HepG2 (cell line): ENCODE data around the gene ANG. TPM values are rescaled to one million over a fixed set of nuclear protein-coding genes. Genes with fewer than 3 reads are reported as not detected.

ENCODE experiments used
- ARNTL ChIP-seq: sonication (generic); formaldehyde crosslinking; IDR thresholded peaks from 2 replicates; pipeline ENCODE4 v1.4.0; 2020; ENCODE audit warnings: mild to moderate bottlenecking, missing genetic modification reagents
- CAMTA2 ChIP-seq: sonication (generic); formaldehyde crosslinking; IDR thresholded peaks from 2 replicates; pipeline ENCODE4 v1.4.0; 2020; ENCODE audit warnings: mild to moderate bottlenecking, missing genetic modification reagents, borderline replicate concordance
- CEBPB ChIP-seq: IDR thresholded peaks from 2 replicates; pipeline ENCODE4 v1.6.1; 2011; ENCODE audit warnings: low read depth, low read length, improper control_type of control experiment, borderline replicate concordance
- FOXC1 ChIP-seq: sonication (generic); formaldehyde crosslinking; IDR thresholded peaks from 2 replicates; pipeline ENCODE4 v1.8.0; 2022; ENCODE audit warnings: mild to moderate bottlenecking, missing genetic modification reagents, borderline replicate concordance
- GABPA ChIP-seq, 2 experiments: IDR thresholded peaks; 2 replicates each; pipeline ENCODE4 v1.6.1; 2011 to 2016; ENCODE audit warnings: low read depth in 2 of 2, low read length in 1 of 2, missing biosample characterization in 1 of 2, missing genetic modification characterization in 1 of 2
- KLF11 ChIP-seq: IDR thresholded peaks from 2 replicates; pipeline ENCODE4 v1.6.1; 2016; ENCODE audit warnings: missing compliant biosample characterization
- MTF1 ChIP-seq: sonication (generic); formaldehyde crosslinking; IDR thresholded peaks from 2 replicates; pipeline ENCODE4 v1.5.0; 2020; ENCODE audit warnings: missing genetic modification reagents
- SRSF4 ChIP-seq: fragments of 200-400 bp; formaldehyde crosslinking; IDR thresholded peaks from one replicate; pipeline ENCODE4 v1.6.1; 2018; ENCODE audit warnings: mild to moderate bottlenecking, low read depth, low read length, moderate library complexity; ENCODE audit not compliant: poor library complexity, severe bottlenecking
- ZFP41 ChIP-seq: sonication (generic); formaldehyde crosslinking; IDR thresholded peaks from 2 replicates; pipeline ENCODE4 v1.4.0; 2020; ENCODE audit warnings: mild to moderate bottlenecking, missing genetic modification reagents, borderline replicate concordance
- ZNF777 ChIP-seq: sonication (generic); formaldehyde crosslinking; IDR thresholded peaks from 2 replicates; pipeline ENCODE4 v1.4.0; 2020; ENCODE audit warnings: missing genetic modification reagents
- ZSCAN5A ChIP-seq: sonication (generic); formaldehyde crosslinking; IDR thresholded peaks from 2 replicates; pipeline ENCODE4 v1.8.0; 2022; ENCODE audit warnings: mild to moderate bottlenecking, missing genetic modification reagents, borderline replicate concordance
- polyA plus RNA-seq, 8 experiments: library from polyadenylated mRNA; depleted of rRNA in 3 of 8; stranded (reverse) in 7 of 8; unstranded in 1 of 8; fragments of >200 nt; fragmentation: Illumina TruSeq in 4 of 8; extraction: Trizol in 4 of 8; gene quantifications; 2 replicates each; pipeline versions ENCODE4 v1.2.1 to v1.2.3, GENCODE V29; 2011 to 2016; ENCODE audit warnings: low read depth in 4 of 8, missing spikeins in 1 of 8, mixed read lengths in 1 of 8; ENCODE audit not compliant: insufficient read depth in 1 of 8
- total RNA-seq, 5 experiments: library from RNA; depleted of rRNA; stranded (reverse); fragments of >200 nt; fragmentation: Illumina TruSeq; extraction: Trizol; gene quantifications; 2 replicates each; pipeline ENCODE4 v1.2.3, GENCODE V29; 2016; ENCODE audit warnings: low read depth in 1 of 5
- TF ChIP-seq, protein P1 (sequence below), 2 experiments: fragments of 450-650 bp in 1 of 2; sonication (generic) in 1 of 2; formaldehyde crosslinking in 1 of 2; IDR thresholded peaks; 2 replicates each; pipeline versions ENCODE4 v1.6.1 to v1.8.0; 2016 to 2022; ENCODE audit warnings: antibody characterized with exemption in 1 of 2, mild to moderate bottlenecking in 1 of 2, missing genetic modification reagents in 1 of 2
- TF ChIP-seq, protein P2 (sequence below): conservative IDR thresholded peaks from 2 replicates; pipeline ENCODE4 v1.6.1; 2018; ENCODE audit warnings: missing genetic modification reagents
- TF ChIP-seq, protein P3 (sequence below): sonication (generic); formaldehyde crosslinking; IDR thresholded peaks from 2 replicates; pipeline ENCODE4 v1.5.1; 2020; ENCODE audit warnings: missing genetic modification reagents, mild to moderate bottlenecking, borderline replicate concordance

The ANG gene
- total and polyA plus RNA-seq, 2 of the 13 experiments (the other 11 are each of a cell fraction or from before 2014, with no cell fraction given) = 83.6 to 401 TPM

DNA sequence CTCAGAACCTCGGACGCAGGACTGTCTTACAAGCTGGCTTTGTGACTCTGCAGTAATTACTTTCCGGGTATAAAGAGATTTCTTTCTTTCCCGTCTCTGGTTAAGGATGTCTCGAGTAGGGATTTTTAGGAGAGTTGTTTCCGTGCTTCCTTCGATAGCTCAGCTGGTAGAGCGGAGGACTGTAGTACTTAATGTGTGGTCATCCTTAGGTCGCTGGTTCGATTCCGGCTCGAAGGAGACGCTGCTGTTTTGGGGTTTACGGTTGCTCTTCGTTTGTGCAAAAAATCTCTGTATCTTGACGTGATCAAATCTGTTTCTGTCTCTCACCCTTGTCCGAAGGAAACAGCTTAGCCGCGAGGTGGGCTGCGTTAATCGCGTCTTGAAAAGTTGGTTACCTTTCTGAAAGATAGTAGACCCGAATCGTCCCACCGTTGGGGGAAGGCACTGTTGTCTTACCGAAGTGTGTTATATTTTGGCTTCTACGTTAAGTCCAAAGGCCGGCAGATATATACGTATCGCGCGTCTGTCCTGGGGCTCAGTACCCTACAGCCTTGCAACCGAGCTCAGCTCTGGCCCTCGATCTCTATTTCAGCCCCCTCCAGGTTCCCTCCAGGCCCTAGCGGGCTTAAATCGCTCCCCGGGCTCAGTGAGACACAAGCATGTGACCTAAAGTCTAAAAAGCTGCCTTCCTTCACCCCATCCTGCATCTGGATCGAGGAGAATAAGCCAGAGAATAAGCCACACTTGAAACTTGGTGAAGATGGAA is 5.3 kb upstream of the ANG start (continued):
- TF ChIP-seq, protein P1, sequence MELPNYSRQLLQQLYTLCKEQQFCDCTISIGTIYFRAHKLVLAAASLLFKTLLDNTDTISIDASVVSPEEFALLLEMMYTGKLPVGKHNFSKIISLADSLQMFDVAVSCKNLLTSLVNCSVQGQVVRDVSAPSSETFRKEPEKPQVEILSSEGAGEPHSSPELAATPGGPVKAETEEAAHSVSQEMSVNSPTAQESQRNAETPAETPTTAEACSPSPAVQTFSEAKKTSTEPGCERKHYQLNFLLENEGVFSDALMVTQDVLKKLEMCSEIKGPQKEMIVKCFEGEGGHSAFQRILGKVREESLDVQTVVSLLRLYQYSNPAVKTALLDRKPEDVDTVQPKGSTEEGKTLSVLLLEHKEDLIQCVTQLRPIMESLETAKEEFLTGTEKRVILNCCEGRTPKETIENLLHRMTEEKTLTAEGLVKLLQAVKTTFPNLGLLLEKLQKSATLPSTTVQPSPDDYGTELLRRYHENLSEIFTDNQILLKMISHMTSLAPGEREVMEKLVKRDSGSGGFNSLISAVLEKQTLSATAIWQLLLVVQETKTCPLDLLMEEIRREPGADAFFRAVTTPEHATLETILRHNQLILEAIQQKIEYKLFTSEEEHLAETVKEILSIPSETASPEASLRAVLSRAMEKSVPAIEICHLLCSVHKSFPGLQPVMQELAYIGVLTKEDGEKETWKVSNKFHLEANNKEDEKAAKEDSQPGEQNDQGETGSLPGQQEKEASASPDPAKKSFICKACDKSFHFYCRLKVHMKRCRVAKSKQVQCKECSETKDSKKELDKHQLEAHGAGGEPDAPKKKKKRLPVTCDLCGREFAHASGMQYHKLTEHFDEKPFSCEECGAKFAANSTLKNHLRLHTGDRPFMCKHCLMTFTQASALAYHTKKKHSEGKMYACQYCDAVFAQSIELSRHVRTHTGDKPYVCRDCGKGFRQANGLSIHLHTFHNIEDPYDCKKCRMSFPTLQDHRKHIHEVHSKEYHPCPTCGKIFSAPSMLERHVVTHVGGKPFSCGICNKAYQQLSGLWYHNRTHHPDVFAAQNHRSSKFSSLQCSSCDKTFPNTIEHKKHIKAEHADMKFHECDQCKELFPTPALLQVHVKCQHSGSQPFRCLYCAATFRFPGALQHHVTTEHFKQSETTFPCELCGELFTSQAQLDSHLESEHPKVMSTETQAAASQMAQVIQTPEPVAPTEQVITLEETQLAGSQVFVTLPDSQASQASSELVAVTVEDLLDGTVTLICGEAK (IDR thresholded peaks at IDR 0.05) = no peak
- TF ChIP-seq, protein P1 (CRISPR knock-in tag; IDR thresholded peaks at IDR 0.05) = no peak
- no peak for TF ChIP-seq FOXC1 (CRISPR knock-in tag)
- no peak for TF ChIP-seq SRSF4
- TF ChIP-seq ARNTL (CRISPR knock-in tag) = no peak; the same call in 1 of the 2 replicates
- TF ChIP-seq, protein P2, sequence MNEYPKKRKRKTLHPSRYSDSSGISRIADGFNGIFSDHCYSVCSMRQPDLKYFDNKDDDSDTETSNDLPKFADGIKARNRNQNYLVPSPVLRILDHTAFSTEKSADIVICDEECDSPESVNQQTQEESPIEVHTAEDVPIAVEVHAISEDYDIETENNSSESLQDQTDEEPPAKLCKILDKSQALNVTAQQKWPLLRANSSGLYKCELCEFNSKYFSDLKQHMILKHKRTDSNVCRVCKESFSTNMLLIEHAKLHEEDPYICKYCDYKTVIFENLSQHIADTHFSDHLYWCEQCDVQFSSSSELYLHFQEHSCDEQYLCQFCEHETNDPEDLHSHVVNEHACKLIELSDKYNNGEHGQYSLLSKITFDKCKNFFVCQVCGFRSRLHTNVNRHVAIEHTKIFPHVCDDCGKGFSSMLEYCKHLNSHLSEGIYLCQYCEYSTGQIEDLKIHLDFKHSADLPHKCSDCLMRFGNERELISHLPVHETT = no peak
- TF ChIP-seq, protein P3, sequence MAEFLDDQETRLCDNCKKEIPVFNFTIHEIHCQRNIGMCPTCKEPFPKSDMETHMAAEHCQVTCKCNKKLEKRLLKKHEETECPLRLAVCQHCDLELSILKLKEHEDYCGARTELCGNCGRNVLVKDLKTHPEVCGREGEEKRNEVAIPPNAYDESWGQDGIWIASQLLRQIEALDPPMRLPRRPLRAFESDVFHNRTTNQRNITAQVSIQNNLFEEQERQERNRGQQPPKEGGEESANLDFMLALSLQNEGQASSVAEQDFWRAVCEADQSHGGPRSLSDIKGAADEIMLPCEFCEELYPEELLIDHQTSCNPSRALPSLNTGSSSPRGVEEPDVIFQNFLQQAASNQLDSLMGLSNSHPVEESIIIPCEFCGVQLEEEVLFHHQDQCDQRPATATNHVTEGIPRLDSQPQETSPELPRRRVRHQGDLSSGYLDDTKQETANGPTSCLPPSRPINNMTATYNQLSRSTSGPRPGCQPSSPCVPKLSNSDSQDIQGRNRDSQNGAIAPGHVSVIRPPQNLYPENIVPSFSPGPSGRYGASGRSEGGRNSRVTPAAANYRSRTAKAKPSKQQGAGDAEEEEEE (CRISPR knock-in tag) = no peak; the same call in 1 of the 2 replicates
- TF ChIP-seq ZFP41 (CRISPR knock-in tag) = no peak
- TF ChIP-seq CEBPB = no peak
- 0 out of 2 replicates have a peak, but pooled peaks have one; percentile 47 for TF ChIP-seq CAMTA2 (CRISPR knock-in tag)
- TF ChIP-seq ZNF777 = no peak; the same call in none of the 2 replicates
- peak; percentile 34; the same call in 1 of the 2 replicates for TF ChIP-seq KLF11 (CRISPR knock-in tag)
- TF ChIP-seq MTF1 (CRISPR knock-in tag) = no peak
- TF ChIP-seq ZSCAN5A (CRISPR knock-in tag) = no peak; the same call in 1 of the 2 replicates
- no peak for TF ChIP-seq GABPA (IDR thresholded peaks at IDR 0.05; ENCODE audit: low read depth, low read length)
- TF ChIP-seq GABPA (CRISPR knock-in tag; IDR thresholded peaks at IDR 0.05; ENCODE audit: low read depth) = no peak
